Body of pancreas (tissue), 4 donors: ENCODE measurements around the gene ARNT2.

Experiments used
- CTCF ChIP-seq, 7 experiments: fragments of 450-650 bp in 4 of 7; fragments of 200-600 bp in 3 of 7; sonication (generic) in 3 of 7; IDR thresholded peaks; one replicate each; pipeline ENCODE4 v1.5.1; 2016 to 2019; ENCODE audit warnings: antibody characterized with exemption in 7 of 7
- POLR2A ChIP-seq, 3 donors: fragments of 450-650 bp; IDR thresholded peaks; one replicate each; pipeline ENCODE4 v1.6.1; 2016; ENCODE audit warnings: antibody characterized with exemption in 3 of 3, mild to moderate bottlenecking in 2 of 3

GRCh38 chr15:80384432-80384831 is 19.8 kb upstream of the ARNT2 start:
- TF ChIP-seq CTCF (IDR thresholded peaks at IDR 0.05), result no peak
- TF ChIP-seq POLR2A (IDR thresholded peaks at IDR 0.05), result no peak
